ENCODE results near the gene GAL3ST1.

GAL3ST1 gene

GRCh38 chr22:30580896-30581295 lies 6.4 kb upstream of the GAL3ST1 start:
- H3K36me3 ChIP-seq (ENCODE audit: control insufficient read depth, insufficient read depth, low read length): no peaks in the 10 kb centered on the region
- H3K4me1 ChIP-seq: no peaks in the 10 kb centered on the region
- H2AFZ ChIP-seq: no peak overlapping the region
- no peak overlapping the region for H3K27ac ChIP-seq
- no peak for TF ChIP-seq CTCF (IDR thresholded peaks at IDR 0.05)
- H3K27me3 ChIP-seq (ENCODE audit: control insufficient read depth, insufficient read depth, low read length): no peaks in the 10 kb centered on the region
- H3K4me2 ChIP-seq (ENCODE audit: low read length): no peak overlapping the region
- no peaks in the 10 kb centered on the region for H3K9me3 ChIP-seq (ENCODE audit: control insufficient read depth, low read length)
- H3K9ac ChIP-seq: no peak overlapping the region
- no peaks in the 10 kb centered on the region for H3K79me2 ChIP-seq
- no peak overlapping the region for H3K4me3 ChIP-seq (ENCODE audit: low read depth, low read length)

DNA sequence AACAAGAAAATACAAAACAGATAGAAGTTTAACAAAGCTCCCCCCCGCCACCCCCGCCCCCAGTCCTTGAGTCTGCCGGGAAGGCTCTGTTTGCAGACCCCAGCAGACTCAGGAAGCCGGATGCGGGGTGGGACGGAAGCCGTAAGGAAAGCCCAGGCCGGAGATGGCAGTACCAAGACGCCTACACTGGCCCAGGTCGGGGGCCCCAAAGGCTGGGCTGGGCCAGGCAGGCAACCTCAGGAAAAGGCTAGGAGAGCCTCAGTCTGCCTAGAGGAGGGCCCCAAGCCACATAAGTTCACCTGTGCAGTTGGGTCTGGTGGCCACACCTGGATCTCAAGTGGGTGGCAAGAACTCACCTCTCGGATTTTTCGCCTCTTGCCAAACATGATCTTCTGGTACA lies 4.0 kb upstream of the GAL3ST1 start:
- Histone ChIP-seq H3K9me3 (ENCODE audit: control insufficient read depth, low read length) (no peaks in the 10 kb centered on the region), H3K79me2 (no peaks in the 10 kb centered on the region), H3K4me3 (ENCODE audit: low read depth, low read length) (no peak overlapping the region), H3K36me3 (ENCODE audit: control insufficient read depth, insufficient read depth, low read length) (no peaks in the 10 kb centered on the region), H3K4me2 (ENCODE audit: low read length) (no peak overlapping the region), H2AFZ (no peak overlapping the region), H3K4me1 (no peaks in the 10 kb centered on the region), H3K27ac (no peak overlapping the region), H3K27me3 (ENCODE audit: control insufficient read depth, insufficient read depth, low read length) (no peaks in the 10 kb centered on the region), H3K9ac (no peak overlapping the region)
- no peak for TF ChIP-seq CTCF (IDR thresholded peaks at IDR 0.05)

DNA sequence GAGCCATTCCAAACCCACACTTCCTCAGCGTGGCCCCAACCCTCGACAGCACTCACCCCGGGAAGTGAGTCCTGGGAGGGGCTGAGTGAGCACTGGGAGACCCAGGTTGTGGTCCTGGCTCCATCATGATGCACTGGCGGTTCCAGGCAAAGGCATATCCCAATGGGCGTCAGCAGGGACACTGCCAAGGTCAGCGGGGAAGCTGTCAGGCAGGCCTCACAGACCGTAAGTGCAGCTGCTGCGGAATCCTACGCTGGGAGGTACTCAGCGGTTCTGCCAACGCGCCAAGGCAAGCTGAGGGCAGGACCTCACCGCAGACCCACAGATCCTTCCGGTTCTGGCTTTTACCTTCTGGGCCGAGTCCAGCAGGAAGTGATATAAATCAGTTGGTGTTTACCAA lies 1.4 kb upstream of the GAL3ST1 start:
- no peak overlapping the region for H3K4me3 ChIP-seq (ENCODE audit: low read depth, low read length)
- H3K4me1 ChIP-seq: no peaks in the 10 kb centered on the region
- no peak for TF ChIP-seq CTCF (IDR thresholded peaks at IDR 0.05)
- no peak overlapping the region for H2AFZ ChIP-seq
- no peaks in the 10 kb centered on the region for H3K79me2 ChIP-seq
- no peak overlapping the region for H3K27ac ChIP-seq
- H3K36me3 ChIP-seq (ENCODE audit: control insufficient read depth, insufficient read depth, low read length): no peaks in the 10 kb centered on the region
- H3K4me2 ChIP-seq (ENCODE audit: low read length): no peak overlapping the region
- no peaks in the 10 kb centered on the region for H3K27me3 ChIP-seq (ENCODE audit: control insufficient read depth, insufficient read depth, low read length)
- H3K9ac ChIP-seq: no peak overlapping the region
- H3K9me3 ChIP-seq (ENCODE audit: control insufficient read depth, low read length): no peaks in the 10 kb centered on the region

- H3K9ac ChIP-seq: no peak overlapping the region
- no peak overlapping the region for H3K27ac ChIP-seq
- H3K36me3 ChIP-seq (ENCODE audit: control insufficient read depth, insufficient read depth, low read length): no peaks in the 10 kb centered on the region
- no peak for TF ChIP-seq CTCF (IDR thresholded peaks at IDR 0.05)
- no peaks in the 10 kb centered on the region for H3K79me2 ChIP-seq
- no peaks in the 10 kb centered on the region for H3K4me1 ChIP-seq
- H2AFZ ChIP-seq: no peak overlapping the region
- no peak overlapping the region for H3K4me2 ChIP-seq (ENCODE audit: low read length)
- H3K9me3 ChIP-seq (ENCODE audit: control insufficient read depth, low read length): no peaks in the 10 kb centered on the region
- no peak overlapping the region for H3K4me3 ChIP-seq (ENCODE audit: low read depth, low read length)
- H3K27me3 ChIP-seq (ENCODE audit: control insufficient read depth, insufficient read depth, low read length): no peaks in the 10 kb centered on the region
Measured at GRCh38 chr22:30574997-30575671, 669 bp upstream of the GAL3ST1 start.

DNA sequence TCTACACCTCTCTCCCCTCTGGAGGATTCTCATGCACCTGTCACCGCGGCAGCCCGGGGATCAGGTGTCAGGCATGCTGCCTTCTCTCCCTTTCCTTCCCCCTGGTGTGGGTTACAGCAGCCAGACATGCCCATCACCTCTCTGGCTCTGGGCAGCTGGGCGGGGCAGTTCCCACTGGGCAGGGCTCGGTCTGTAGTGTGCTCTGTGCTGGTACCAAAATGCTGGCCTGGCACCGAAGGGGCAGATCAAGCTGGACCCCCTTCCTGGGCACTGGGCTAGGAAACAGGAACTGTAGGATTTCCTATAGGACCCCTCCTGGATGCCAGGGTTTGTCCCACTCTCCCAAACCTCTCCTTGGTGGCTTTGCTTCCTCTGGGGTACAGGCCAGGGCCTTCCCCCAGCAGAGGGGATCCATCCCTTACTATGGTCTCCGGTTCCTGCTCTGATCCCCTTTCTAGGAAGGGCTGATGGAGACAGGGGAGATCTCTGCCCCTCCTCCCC lies 821 bp downstream of the GAL3ST1 start:
- Histone ChIP-seq H3K27me3 (ENCODE audit: control insufficient read depth, insufficient read depth, low read length) (no peaks in the 10 kb centered on the region), H3K4me3 (ENCODE audit: low read depth, low read length) (no peak overlapping the region), H3K4me1 (no peaks in the 10 kb centered on the region), H3K27ac (no peak overlapping the region), H3K4me2 (ENCODE audit: low read length) (no peak overlapping the region), H3K79me2 (no peaks in the 10 kb centered on the region), H3K9ac (no peak overlapping the region), H3K9me3 (ENCODE audit: control insufficient read depth, low read length) (no peaks in the 10 kb centered on the region), H2AFZ (no peak overlapping the region), H3K36me3 (ENCODE audit: control insufficient read depth, insufficient read depth, low read length) (no peaks in the 10 kb centered on the region)
- TF ChIP-seq CTCF (IDR thresholded peaks at IDR 0.05): no peak

Measured in parathyroid adenoma (tissue), 2 donors.